Endothelial cell (in vitro differentiated cells): ENCODE results near the gene REEP3. TPM values are rescaled to one million over a fixed set of nuclear protein-coding genes. Genes with fewer than 3 reads are reported as not detected.

Experiments
- DNase-seq: peaks from one replicate; pipeline ENCODE4 v3.0.0; 2021; ENCODE audit warnings: low spot score
- H3K27ac Mint-ChIP-seq: one replicate; pipeline ENCODE4 v1.8.0; 2021; ENCODE audit warnings: mixed read lengths, inconsistent platforms; ENCODE audit not compliant: unreplicated experiment
- H3K27me3 Mint-ChIP-seq: one replicate; pipeline ENCODE4 v1.8.0; 2021; ENCODE audit warnings: mild to moderate bottlenecking, moderate library complexity, mixed read lengths, inconsistent platforms; ENCODE audit not compliant: unreplicated experiment
- H3K36me3 Mint-ChIP-seq: one replicate; pipeline ENCODE4 v1.8.0; 2021; ENCODE audit warnings: mild to moderate bottlenecking, low read depth, mixed read lengths, inconsistent platforms; ENCODE audit not compliant: unreplicated experiment
- H3K4me1 Mint-ChIP-seq: one replicate; pipeline ENCODE4 v1.8.0; 2021; ENCODE audit warnings: mild to moderate bottlenecking, mixed read lengths, inconsistent platforms; ENCODE audit not compliant: unreplicated experiment
- H3K4me3 Mint-ChIP-seq: one replicate; pipeline ENCODE4 v1.8.0; 2021; ENCODE audit warnings: mild to moderate bottlenecking, mixed read lengths, inconsistent platforms; ENCODE audit not compliant: unreplicated experiment
- H3K9me3 Mint-ChIP-seq: one replicate; pipeline ENCODE4 v1.8.0; 2021; ENCODE audit warnings: mixed read lengths, inconsistent platforms; ENCODE audit not compliant: unreplicated experiment
- CTCF ChIP-seq: fragments of 200-600 bp; sonication (generic); IDR thresholded peaks from one replicate; pipeline ENCODE4 v1.5.0; 2021; ENCODE audit warnings: antibody characterized with exemption; ENCODE audit not compliant: unreplicated experiment
- total RNA-seq: library from RNA; stranded (reverse); fragmentation: NEBNext Ultra II Directional; extraction: Animal tissue kit (Norgen Biotek cat#: 25700); gene quantifications from one replicate; pipeline ENCODE4 v1.2.1, GENCODE V29; 2021; ENCODE audit not compliant: unreplicated experiment

Gene REEP3
- total RNA-seq, 1 donor from 2014 or later, result 26.1 TPM

- Mint-ChIP-seq H3K9me3 (no peaks in the 10 kb centered on the region), H3K27me3 (no peaks in the 10 kb centered on the region), H3K36me3 (peaks cover 2% of the 10 kb centered on the region), H3K27ac (no peak overlapping the region), H3K4me3 (no peak overlapping the region), H3K4me1 (peaks cover 2% of the 10 kb centered on the region)
- no peak for TF ChIP-seq CTCF
- no peak for DNase-seq
Measured at GRCh38 chr10:63582690-63583089, 61.5 kb downstream of the REEP3 start.

- TF ChIP-seq CTCF, result no peak
- H3K36me3 Mint-ChIP-seq, result no peaks in the 10 kb centered on the region
- no peak for DNase-seq
- no peak overlapping the region for H3K27ac Mint-ChIP-seq
- H3K4me3 Mint-ChIP-seq, result no peak overlapping the region
- H3K4me1 Mint-ChIP-seq, result peaks cover 2% of the 10 kb centered on the region
- no peaks in the 10 kb centered on the region for H3K9me3 Mint-ChIP-seq
- no peaks in the 10 kb centered on the region for H3K27me3 Mint-ChIP-seq
Measured at GRCh38 chr10:63583397-63583796, 62.2 kb downstream of the REEP3 start.

GRCh38 chr10:63583909-63584724 lies 62.9 kb downstream of the REEP3 start:
- Mint-ChIP-seq H3K36me3 (no peaks in the 10 kb centered on the region), H3K9me3 (no peaks in the 10 kb centered on the region), H3K27ac (no peak overlapping the region), H3K27me3 (no peaks in the 10 kb centered on the region), H3K4me1 (peaks cover 2% of the 10 kb centered on the region), H3K4me3 (no peak overlapping the region)
- TF ChIP-seq CTCF, result no peak
- no peak for DNase-seq

GRCh38 chr10:63584725-63585035 lies 63.5 kb downstream of the REEP3 start:
- no peak for DNase-seq
- TF ChIP-seq CTCF, result no peak
- Mint-ChIP-seq H3K27me3 (no peaks in the 10 kb centered on the region), H3K36me3 (no peaks in the 10 kb centered on the region), H3K27ac (no peak overlapping the region), H3K9me3 (no peaks in the 10 kb centered on the region), H3K4me3 (no peak overlapping the region), H3K4me1 (peaks cover 2% of the 10 kb centered on the region)

- no peak for TF ChIP-seq CTCF
- DNase-seq, result no peak
- Mint-ChIP-seq H3K27me3 (no peaks in the 10 kb centered on the region), H3K4me1 (peaks cover 2% of the 10 kb centered on the region), H3K27ac (no peak overlapping the region), H3K9me3 (no peaks in the 10 kb centered on the region), H3K36me3 (no peaks in the 10 kb centered on the region), H3K4me3 (no peak overlapping the region)
Measured at GRCh38 chr10:63585041-63585440, 63.8 kb downstream of the REEP3 start.
